ENCODE results near the gene FAM171A1. TPM values are rescaled to one million over a fixed set of nuclear protein-coding genes. Genes with fewer than 3 reads are reported as not detected.
"Not testable (repeated sequence)": the region's sequence is repeated elsewhere in the genome, so short reads cannot be mapped to it uniquely, and the experiment has no call there.

Gene FAM171A1
- total RNA-seq, 1 donor from 2014 or later, result 51.9 TPM

GRCh38 chr10:15408557-15408956, 37.5 kb upstream of the FAM171A1 start:
- Mint-ChIP-seq H3K36me3 (ENCODE audit: low read depth, unreplicated experiment) (no peaks in the 10 kb centered on the region), H3K4me1 (ENCODE audit: low read depth, unreplicated experiment) (no peaks in the 10 kb centered on the region), H3K4me3 (ENCODE audit: unreplicated experiment) (no peak overlapping the region), H3K27ac (ENCODE audit: unreplicated experiment) (no peak overlapping the region), H3K9me3 (ENCODE audit: unreplicated experiment) (peaks cover 3% of the 10 kb centered on the region), H3K27me3 (ENCODE audit: low read depth, unreplicated experiment) (no peaks in the 10 kb centered on the region)
- TF ChIP-seq, protein P1, sequence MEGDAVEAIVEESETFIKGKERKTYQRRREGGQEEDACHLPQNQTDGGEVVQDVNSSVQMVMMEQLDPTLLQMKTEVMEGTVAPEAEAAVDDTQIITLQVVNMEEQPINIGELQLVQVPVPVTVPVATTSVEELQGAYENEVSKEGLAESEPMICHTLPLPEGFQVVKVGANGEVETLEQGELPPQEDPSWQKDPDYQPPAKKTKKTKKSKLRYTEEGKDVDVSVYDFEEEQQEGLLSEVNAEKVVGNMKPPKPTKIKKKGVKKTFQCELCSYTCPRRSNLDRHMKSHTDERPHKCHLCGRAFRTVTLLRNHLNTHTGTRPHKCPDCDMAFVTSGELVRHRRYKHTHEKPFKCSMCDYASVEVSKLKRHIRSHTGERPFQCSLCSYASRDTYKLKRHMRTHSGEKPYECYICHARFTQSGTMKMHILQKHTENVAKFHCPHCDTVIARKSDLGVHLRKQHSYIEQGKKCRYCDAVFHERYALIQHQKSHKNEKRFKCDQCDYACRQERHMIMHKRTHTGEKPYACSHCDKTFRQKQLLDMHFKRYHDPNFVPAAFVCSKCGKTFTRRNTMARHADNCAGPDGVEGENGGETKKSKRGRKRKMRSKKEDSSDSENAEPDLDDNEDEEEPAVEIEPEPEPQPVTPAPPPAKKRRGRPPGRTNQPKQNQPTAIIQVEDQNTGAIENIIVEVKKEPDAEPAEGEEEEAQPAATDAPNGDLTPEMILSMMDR (IDR thresholded peaks at IDR 0.05; ENCODE audit: insufficient read depth, low read depth, low read length), result no peak
- TF ChIP-seq EZH2 (IDR thresholded peaks at IDR 0.05; ENCODE audit: insufficient read depth, low read length), result no peak
- H3K4me2 ChIP-seq (ENCODE audit: low read length), result no peak overlapping the region
- no peak overlapping the region for H3K27ac ChIP-seq (ENCODE audit: low read depth, low read length)
- no peaks in the 10 kb centered on the region for H3K4me1 ChIP-seq (ENCODE audit: insufficient read depth, low read length)
- FAIRE-seq, result no peak
- H3K27me3 ChIP-seq (ENCODE audit: insufficient read depth, low read length), result no peaks in the 10 kb centered on the region
- no peak overlapping the region for H2AFZ ChIP-seq (ENCODE audit: low read depth, low read length)
- H3K79me2 ChIP-seq (ENCODE audit: insufficient read depth, low read length), result no peaks in the 10 kb centered on the region
- no peaks in the 10 kb centered on the region for H3K36me3 ChIP-seq (ENCODE audit: insufficient read depth, low read length)
- DNase-seq (ENCODE audit: low read depth), result no peak
- H3K9ac ChIP-seq (ENCODE audit: low read length), result no peak overlapping the region
- no peak overlapping the region for H3K4me3 ChIP-seq (ENCODE audit: insufficient read depth, low read depth, low read length)
- no peaks in the 10 kb centered on the region for H3K9me3 ChIP-seq (ENCODE audit: insufficient read depth, low read depth, low read length)
- no peaks in the 10 kb centered on the region for H4K20me1 ChIP-seq (ENCODE audit: insufficient read depth, low read length)

GRCh38 chr10:15405319-15405718, 34.2 kb upstream of the FAM171A1 start:
- DNase-seq (ENCODE audit: low read depth) (no peak), FAIRE-seq (no peak)
- Mint-ChIP-seq H3K27ac (ENCODE audit: unreplicated experiment) (no peak overlapping the region), H3K9me3 (ENCODE audit: unreplicated experiment) (peaks cover 3% of the 10 kb centered on the region), H3K36me3 (ENCODE audit: low read depth, unreplicated experiment) (no peaks in the 10 kb centered on the region), H3K27me3 (ENCODE audit: low read depth, unreplicated experiment) (no peaks in the 10 kb centered on the region), H3K4me1 (ENCODE audit: low read depth, unreplicated experiment) (no peaks in the 10 kb centered on the region), H3K4me3 (ENCODE audit: unreplicated experiment) (no peak overlapping the region)
- Histone ChIP-seq H3K4me1 (ENCODE audit: insufficient read depth, low read length) (no peaks in the 10 kb centered on the region), H3K9me3 (ENCODE audit: insufficient read depth, low read depth, low read length) (no peaks in the 10 kb centered on the region), H3K9ac (ENCODE audit: low read length) (no peak overlapping the region), H3K36me3 (ENCODE audit: insufficient read depth, low read length) (no peaks in the 10 kb centered on the region), H3K4me3 (ENCODE audit: insufficient read depth, low read depth, low read length) (no peak overlapping the region), H4K20me1 (ENCODE audit: insufficient read depth, low read length) (no peaks in the 10 kb centered on the region), H3K27me3 (ENCODE audit: insufficient read depth, low read length) (no peaks in the 10 kb centered on the region), H3K79me2 (ENCODE audit: insufficient read depth, low read length) (no peaks in the 10 kb centered on the region), H3K4me2 (ENCODE audit: low read length) (no peak overlapping the region), H2AFZ (ENCODE audit: low read depth, low read length) (no peak overlapping the region), H3K27ac (ENCODE audit: low read depth, low read length) (no peak overlapping the region)
- TF ChIP-seq, protein P1 (IDR thresholded peaks at IDR 0.05; ENCODE audit: insufficient read depth, low read depth, low read length), result no peak
- TF ChIP-seq EZH2 (IDR thresholded peaks at IDR 0.05; ENCODE audit: insufficient read depth, low read length), result no peak

GRCh38 chr10:15401382-15401781, 30.3 kb upstream of the FAM171A1 start:
- Histone ChIP-seq H3K9ac (ENCODE audit: low read length) (no peak overlapping the region), H3K9me3 (ENCODE audit: insufficient read depth, low read depth, low read length) (no peaks in the 10 kb centered on the region), H3K36me3 (ENCODE audit: insufficient read depth, low read length) (no peaks in the 10 kb centered on the region), H3K27ac (ENCODE audit: low read depth, low read length) (no peak overlapping the region), H4K20me1 (ENCODE audit: insufficient read depth, low read length) (no peaks in the 10 kb centered on the region), H3K27me3 (ENCODE audit: insufficient read depth, low read length) (no peaks in the 10 kb centered on the region), H3K79me2 (ENCODE audit: insufficient read depth, low read length) (no peaks in the 10 kb centered on the region), H3K4me2 (ENCODE audit: low read length) (no peak overlapping the region), H3K4me1 (ENCODE audit: insufficient read depth, low read length) (no peaks in the 10 kb centered on the region), H3K4me3 (ENCODE audit: insufficient read depth, low read depth, low read length) (no peak overlapping the region), H2AFZ (ENCODE audit: low read depth, low read length) (no peak overlapping the region)
- H3K9me3 Mint-ChIP-seq (ENCODE audit: unreplicated experiment), result peaks cover 3% of the 10 kb centered on the region
- no peak for FAIRE-seq
- H3K4me1 Mint-ChIP-seq (ENCODE audit: low read depth, unreplicated experiment), result no peaks in the 10 kb centered on the region
- no peak overlapping the region for H3K4me3 Mint-ChIP-seq (ENCODE audit: unreplicated experiment)
- peaks cover 5% of the 10 kb centered on the region for H3K27me3 Mint-ChIP-seq (ENCODE audit: low read depth, unreplicated experiment)
- no peak overlapping the region for H3K27ac Mint-ChIP-seq (ENCODE audit: unreplicated experiment)
- no peak for DNase-seq (ENCODE audit: low read depth)
- TF ChIP-seq, protein P1 (IDR thresholded peaks at IDR 0.05; ENCODE audit: insufficient read depth, low read depth, low read length), result no peak
- no peak for TF ChIP-seq EZH2 (IDR thresholded peaks at IDR 0.05; ENCODE audit: insufficient read depth, low read length)
- no peaks in the 10 kb centered on the region for H3K36me3 Mint-ChIP-seq (ENCODE audit: low read depth, unreplicated experiment)

DNA sequence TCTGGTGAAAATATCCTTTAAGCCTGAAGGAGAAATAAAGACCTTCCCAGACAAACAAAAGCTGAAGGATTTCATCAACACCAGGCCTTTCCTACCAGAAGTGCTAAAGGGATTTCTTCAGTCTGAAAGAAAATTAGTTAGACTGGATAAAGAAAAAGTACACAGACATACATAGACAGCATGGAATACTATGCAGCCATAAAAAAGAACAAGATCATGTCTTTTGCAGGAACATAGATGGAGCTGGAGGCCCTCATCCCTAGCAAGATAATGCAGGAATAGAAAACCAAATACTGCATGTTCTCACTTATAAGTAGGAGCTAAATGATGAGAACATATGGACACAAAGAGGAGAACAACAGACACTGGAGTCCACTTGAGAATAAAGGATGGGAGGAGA, 29.4 kb upstream of the FAM171A1 start:
- H3K4me1 ChIP-seq (ENCODE audit: insufficient read depth, low read length); H3K79me2 ChIP-seq (ENCODE audit: insufficient read depth, low read length); H3K4me1 Mint-ChIP-seq (ENCODE audit: low read depth, unreplicated experiment); H4K20me1 ChIP-seq (ENCODE audit: insufficient read depth, low read length); H2AFZ ChIP-seq (ENCODE audit: low read depth, low read length); H3K27ac ChIP-seq (ENCODE audit: low read depth, low read length); H3K9me3 ChIP-seq (ENCODE audit: insufficient read depth, low read depth, low read length); H3K27ac Mint-ChIP-seq (ENCODE audit: unreplicated experiment); H3K4me3 ChIP-seq (ENCODE audit: insufficient read depth, low read depth, low read length); H3K4me3 Mint-ChIP-seq (ENCODE audit: unreplicated experiment); FAIRE-seq; H3K27me3 Mint-ChIP-seq (ENCODE audit: low read depth, unreplicated experiment); H3K36me3 ChIP-seq (ENCODE audit: insufficient read depth, low read length); DNase-seq (ENCODE audit: low read depth); H3K36me3 Mint-ChIP-seq (ENCODE audit: low read depth, unreplicated experiment); H3K4me2 ChIP-seq (ENCODE audit: low read length); H3K27me3 ChIP-seq (ENCODE audit: insufficient read depth, low read length); H3K9me3 Mint-ChIP-seq (ENCODE audit: unreplicated experiment); H3K9ac ChIP-seq (ENCODE audit: low read length): not testable (repeated sequence)

Data from astrocyte (in vitro differentiated cells and primary cell).